LoVo (cell line): Measurements from ENCODE around the gene GAGE12D.
"Not testable (repeated sequence)": the region's sequence is repeated elsewhere in the genome, so short reads cannot be mapped to it uniquely, and the experiment has no call there.

Source experiments
- DNase-seq: peaks from one replicate; pipeline ENCODE4 v3.0.0-alpha.2; 2016; ENCODE audit warnings: low spot score

GAGE12D gene, protein sequence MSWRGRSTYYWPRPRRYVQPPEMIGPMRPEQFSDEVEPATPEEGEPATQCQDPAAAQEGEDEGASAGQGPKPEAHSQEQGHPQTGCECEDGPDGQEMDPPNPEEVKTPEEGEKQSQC

DNA sequence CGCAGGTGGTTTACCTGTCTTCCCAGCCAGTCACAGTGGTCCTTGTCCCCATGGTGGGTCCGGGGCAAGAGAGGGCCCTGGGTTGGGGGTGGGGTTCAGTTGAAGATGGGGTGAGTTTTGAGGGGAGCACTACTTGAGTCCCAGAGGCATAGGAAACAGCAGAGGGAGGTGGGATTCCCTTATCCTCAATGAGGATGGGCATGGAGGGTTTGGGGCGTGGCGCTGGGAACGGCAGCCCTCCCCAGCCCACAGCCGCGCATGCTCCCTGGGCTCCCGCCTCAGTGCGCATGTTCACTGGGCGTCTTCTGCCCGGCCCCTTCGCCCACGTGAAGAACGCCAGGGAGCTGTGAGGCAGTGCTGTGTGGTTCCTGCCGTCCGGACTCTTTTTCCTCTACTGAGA, at the start of gene GAGE12D:
Gene GAGE12D, plus strand, starts transcription at position 301 of the 400 bp plus-strand sequence. CDS start 1,155 bp downstream, outside the sequence.
- not testable (repeated sequence) for DNase-seq

GRCh38 chrX:49531877-49532276, 9.7 kb upstream of the GAGE12D start, which contains the start of gene GAGE12C:
TSS of gene GAGE12C (plus strand) at chrX:49532177. CDS start at chrX:49533332, 1,155 bp downstream.
- not testable (repeated sequence) for DNase-seq

GRCh38 chrX:49550989-49551388, 9.5 kb downstream of the GAGE12D start, which contains the start of gene GAGE12E:
TSS of gene GAGE12E (plus strand) at chrX:49551289. CDS start at chrX:49552444, 1,155 bp downstream.
- DNase-seq, result not testable (repeated sequence)

DNA sequence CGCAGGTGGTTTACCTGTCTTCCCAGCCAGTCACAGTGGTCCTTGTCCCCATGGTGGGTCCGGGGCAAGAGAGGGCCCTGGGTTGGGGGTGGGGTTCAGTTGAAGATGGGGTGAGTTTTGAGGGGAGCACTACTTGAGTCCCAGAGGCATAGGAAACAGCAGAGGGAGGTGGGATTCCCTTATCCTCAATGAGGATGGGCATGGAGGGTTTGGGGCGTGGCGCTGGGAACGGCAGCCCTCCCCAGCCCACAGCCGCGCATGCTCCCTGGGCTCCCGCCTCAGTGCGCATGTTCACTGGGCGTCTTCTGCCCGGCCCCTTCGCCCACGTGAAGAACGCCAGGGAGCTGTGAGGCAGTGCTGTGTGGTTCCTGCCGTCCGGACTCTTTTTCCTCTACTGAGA, 19.0 kb downstream of the GAGE12D start, which contains the start of gene GAGE12F:
Gene GAGE12F, plus strand, starts transcription at position 301 of the 400 bp plus-strand sequence. CDS start 1,155 bp downstream, outside the sequence.
- DNase-seq, result not testable (repeated sequence)

GRCh38 chrX:49568728-49569127, 27.2 kb downstream of the GAGE12D start:
- DNase-seq, result not testable (repeated sequence)

GRCh38 chrX:49569152-49569551, 27.6 kb downstream of the GAGE12D start:
- DNase-seq, result not testable (repeated sequence)

- not testable (repeated sequence) for DNase-seq
Observed at GRCh38 chrX:49570100-49570499, 28.6 kb downstream of the GAGE12D start, which contains the start of gene GAGE12G. TSS of gene GAGE12G (plus strand) at chrX:49570400. CDS start at chrX:49571555, 1,155 bp downstream.

- not testable (repeated sequence) for DNase-seq
Observed at GRCh38 chrX:49579649-49580048, 38.1 kb downstream of the GAGE12D start, which contains the start of gene GAGE12H. TSS of gene GAGE12H (plus strand) at chrX:49579949. CDS start at chrX:49581104, 1,155 bp downstream.

DNA sequence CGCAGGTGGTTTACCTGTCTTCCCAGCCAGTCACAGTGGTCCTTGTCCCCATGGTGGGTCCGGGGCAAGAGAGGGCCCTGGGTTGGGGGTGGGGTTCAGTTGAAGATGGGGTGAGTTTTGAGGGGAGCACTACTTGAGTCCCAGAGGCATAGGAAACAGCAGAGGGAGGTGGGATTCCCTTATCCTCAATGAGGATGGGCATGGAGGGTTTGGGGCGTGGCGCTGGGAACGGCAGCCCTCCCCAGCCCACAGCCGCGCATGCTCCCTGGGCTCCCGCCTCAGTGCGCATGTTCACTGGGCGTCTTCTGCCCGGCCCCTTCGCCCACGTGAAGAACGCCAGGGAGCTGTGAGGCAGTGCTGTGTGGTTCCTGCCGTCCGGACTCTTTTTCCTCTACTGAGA, 47.7 kb downstream of the GAGE12D start, which contains the start of gene GAGE2A:
Gene GAGE2A, plus strand, starts transcription at position 301 of the 400 bp plus-strand sequence. CDS start 1,155 bp downstream, outside the sequence.
- DNase-seq, result not testable (repeated sequence)

- DNase-seq, result not testable (repeated sequence)
Observed at GRCh38 chrX:49589769-49590478, 48.4 kb downstream of the GAGE12D start.

DNA sequence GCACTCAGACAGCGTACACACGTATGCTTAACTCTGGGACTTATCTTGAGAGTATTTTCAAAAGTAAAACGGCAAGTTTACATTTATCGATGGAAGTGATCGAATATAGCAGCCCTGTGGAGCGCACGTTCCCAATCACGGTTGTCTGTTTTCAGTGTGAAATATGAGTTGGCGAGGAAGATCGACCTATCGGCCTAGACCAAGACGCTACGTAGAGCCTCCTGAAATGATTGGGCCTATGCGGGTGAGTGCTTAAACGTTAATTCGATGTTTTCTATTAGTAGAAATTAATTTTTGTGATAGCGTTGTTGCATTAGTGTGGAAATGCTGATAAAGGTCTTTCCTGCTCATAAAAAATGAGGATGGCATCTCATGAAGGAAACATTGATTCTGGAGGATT, 49.0 kb downstream of the GAGE12D start:
- DNase-seq, result not testable (repeated sequence)
